HAP-1 (cell line): Measurements from ENCODE around the gene TAF11L12.
"Not testable (repeated sequence)": the region's sequence is repeated elsewhere in the genome, so short reads cannot be mapped to it uniquely, and the experiment has no call there.

Source experiments
- DNase-seq, 2 experiments: peaks; one replicate each; pipeline ENCODE4 v3.0.0-alpha.2; 2016 to 2020; ENCODE audit warnings: low spot score in 2 of 2
- H3K27me3 ChIP-seq: fragments of 250-450 bp; sonication (Bioruptor Pico); 2 replicates; pipeline ENCODE4 v1.5.1; 2020; ENCODE audit warnings: low read depth, mild to moderate bottlenecking, moderate library complexity
- H3K36me3 ChIP-seq: fragments of 250-450 bp; sonication (Bioruptor Pico); replicated peaks from 2 replicates; pipeline ENCODE4 v1.5.1; 2020; ENCODE audit warnings: mild to moderate bottlenecking
- H3K4me1 ChIP-seq: fragments of 250-450 bp; sonication (Bioruptor Pico); 2 replicates; pipeline ENCODE4 v1.5.1; 2020; ENCODE audit warnings: mild to moderate bottlenecking
- H3K4me3 ChIP-seq: fragments of 250-450 bp; sonication (Bioruptor Pico); 2 replicates; pipeline ENCODE4 v1.5.1; 2020; ENCODE audit warnings: mild to moderate bottlenecking, moderate library complexity
- H3K9me3 ChIP-seq: fragments of 250-450 bp; sonication (Bioruptor Pico); 2 replicates; pipeline ENCODE4 v1.5.1; 2020; ENCODE audit warnings: mild to moderate bottlenecking, moderate library complexity
- in situ Hi-C: fragments of 300-500 bp; cut with MboI; formaldehyde crosslinking; loops from 3 replicates; pipeline ENCODE4 v1.14.3; 2020; ENCODE audit warnings: low sequenced_read_pairs, inconsistent platforms, mixed read lengths

TAF11L12 gene

GRCh38 chr5:17610092-17610491, at the start of gene TAF11L12:
Gene TAF11L12 (plus strand): TSS chr5:17610392.
- H3K4me3 ChIP-seq, H3K9me3 ChIP-seq, DNase-seq, H3K27me3 ChIP-seq, H3K4me1 ChIP-seq, H3K36me3 ChIP-seq, in situ Hi-C loops: not testable (repeated sequence)

- H3K4me3 ChIP-seq, H3K36me3 ChIP-seq, H3K9me3 ChIP-seq, DNase-seq, H3K4me1 ChIP-seq, H3K27me3 ChIP-seq, in situ Hi-C loops: not testable (repeated sequence)
These were observed 24.5 kb upstream of the TAF11L12 start, which contains the start of gene TAF11L7 for GRCh38 chr5:17585658-17586057. Gene TAF11L7 (minus strand): TSS chr5:17585758.

DNA sequence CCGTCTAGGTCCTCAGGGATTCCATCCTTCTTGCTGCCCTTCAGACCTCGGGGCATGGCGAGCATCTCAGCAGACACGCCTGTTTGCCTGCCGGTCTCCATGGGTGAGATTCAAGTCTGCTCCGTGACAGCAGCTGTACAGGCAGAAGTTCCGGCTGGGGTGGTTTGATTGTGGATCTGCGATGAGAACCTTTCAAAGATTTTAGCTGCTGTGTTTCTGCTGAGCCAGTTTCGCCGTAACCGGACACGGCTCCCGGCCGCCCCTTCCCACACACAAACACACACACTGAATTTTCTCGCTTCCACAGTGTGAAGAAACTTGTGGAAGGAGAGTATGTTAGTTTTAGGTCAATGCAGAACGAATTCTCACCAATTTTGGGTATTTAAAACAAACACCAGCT, 19.3 kb upstream of the TAF11L12 start, which contains the start of gene TAF11L8:
TAF11L8 (minus strand) TSS at position 101 of the 400 bp plus-strand sequence.
- H3K9me3 ChIP-seq, in situ Hi-C loops, H3K36me3 ChIP-seq, H3K4me3 ChIP-seq, H3K4me1 ChIP-seq, DNase-seq, H3K27me3 ChIP-seq: not testable (repeated sequence)

DNA sequence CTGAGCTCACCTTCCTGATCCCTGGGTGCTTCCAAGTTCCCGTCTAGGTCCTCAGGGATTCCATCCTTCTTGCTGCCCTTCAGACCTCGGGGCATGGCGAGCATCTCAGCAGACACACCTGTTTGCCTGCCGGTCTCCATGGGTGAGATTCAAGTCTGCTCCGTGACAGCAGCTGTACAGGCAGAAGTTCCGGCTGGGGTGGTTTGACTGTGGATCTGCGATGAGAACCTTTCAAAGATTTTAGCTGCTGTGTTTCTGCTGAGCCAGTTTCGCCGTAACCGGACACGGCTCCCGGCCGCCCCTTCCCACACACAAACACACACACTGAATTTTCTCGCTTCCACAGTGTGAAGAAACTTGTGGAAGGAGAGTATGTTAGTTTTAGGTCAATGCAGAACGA, 15.9 kb upstream of the TAF11L12 start, which contains the start of gene TAF11L9:
TAF11L9 (minus strand) TSS at position 140 of the 400 bp plus-strand sequence.
- in situ Hi-C loops, H3K27me3 ChIP-seq, H3K36me3 ChIP-seq, H3K9me3 ChIP-seq, H3K4me3 ChIP-seq, H3K4me1 ChIP-seq: not testable (repeated sequence)
- DNase-seq: peak in 1 of 2 experiments; percentile 18

- H3K4me3 ChIP-seq, in situ Hi-C loops, H3K36me3 ChIP-seq, DNase-seq, H3K9me3 ChIP-seq, H3K27me3 ChIP-seq, H3K4me1 ChIP-seq: not testable (repeated sequence)
These were observed 12.5 kb upstream of the TAF11L12 start, which contains the start of gene TAF11L10 for GRCh38 chr5:17597728-17598127. Gene TAF11L10 (minus strand): TSS chr5:17597828.

DNA sequence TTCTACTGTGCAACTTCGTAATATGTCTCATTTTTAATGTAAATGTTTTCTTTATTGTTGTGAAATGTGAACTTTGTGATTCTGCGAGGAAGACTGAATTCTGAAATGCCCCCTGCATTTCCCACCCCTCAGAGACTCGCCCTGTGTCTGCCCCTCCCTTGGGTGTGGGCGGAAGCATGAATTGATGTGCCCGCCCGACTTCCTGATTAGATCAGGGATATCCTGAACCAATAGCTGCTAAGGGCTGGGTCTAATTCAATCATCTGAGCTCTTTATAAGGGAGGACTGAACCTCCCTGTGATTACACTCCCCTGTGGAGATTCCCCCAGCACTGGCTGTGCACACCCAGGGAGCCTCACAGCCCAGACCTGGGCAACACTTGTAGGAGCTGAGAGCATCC, 6.3 kb upstream of the TAF11L12 start, which contains the start of gene TAF11L11:
TAF11L11 (plus strand) TSS at position 304 of the 400 bp plus-strand sequence.
- H3K4me1 ChIP-seq, H3K27me3 ChIP-seq, in situ Hi-C loops, DNase-seq, H3K36me3 ChIP-seq, H3K4me3 ChIP-seq, H3K9me3 ChIP-seq: not testable (repeated sequence)

GRCh38 chr5:17604951-17605350, 5.2 kb upstream of the TAF11L12 start:
- H3K36me3 ChIP-seq: no peaks in the 10 kb centered on the region
- H3K4me3 ChIP-seq: no peak overlapping the region
- no peak for DNase-seq
- in situ Hi-C loops: no loop called here
- no peaks in the 10 kb centered on the region for H3K9me3 ChIP-seq
- H3K27me3 ChIP-seq: no peaks in the 10 kb centered on the region
- H3K4me1 ChIP-seq: no peaks in the 10 kb centered on the region

GRCh38 chr5:17607461-17607860, 2.7 kb upstream of the TAF11L12 start:
- H3K27me3 ChIP-seq, H3K4me3 ChIP-seq, H3K9me3 ChIP-seq, DNase-seq, H3K4me1 ChIP-seq, H3K36me3 ChIP-seq, in situ Hi-C loops: not testable (repeated sequence)

DNA sequence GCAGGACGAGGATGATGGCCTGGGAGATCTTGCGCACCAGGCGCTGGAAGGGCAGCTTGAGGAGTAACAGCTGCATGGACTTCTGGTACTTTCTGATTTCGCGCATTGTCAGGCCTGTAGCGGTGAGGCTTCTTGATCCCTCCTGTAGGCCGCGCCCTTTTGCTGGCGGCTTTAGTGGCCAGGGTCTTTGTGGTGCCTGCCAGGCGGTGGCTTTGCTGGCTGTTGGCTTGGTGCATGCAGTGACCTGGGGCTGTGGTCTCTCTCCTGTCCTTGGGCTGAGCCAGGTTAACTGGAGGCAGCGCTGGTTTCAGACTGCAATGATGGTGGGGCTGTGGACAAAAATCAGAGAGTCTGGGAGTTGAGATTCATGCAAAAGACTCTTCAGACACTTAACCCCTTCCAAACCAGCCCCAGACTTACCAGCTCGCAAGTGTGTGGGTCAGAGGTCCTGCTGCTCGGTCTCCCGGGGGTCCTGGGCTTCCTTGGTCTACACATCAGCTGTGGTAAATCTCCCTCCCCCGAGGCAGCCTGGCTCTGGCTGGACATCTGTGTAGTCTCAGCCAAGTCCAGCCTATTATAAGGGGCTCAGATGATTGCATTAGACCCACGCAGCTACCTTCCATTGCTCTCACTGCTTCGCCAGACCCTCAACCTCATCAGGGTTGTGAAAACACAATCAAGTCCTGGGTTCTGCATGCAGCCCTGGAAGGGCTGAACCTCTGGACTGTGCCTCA, 4.8 kb downstream of the TAF11L12 start:
- Histone ChIP-seq H3K4me3 (no peak overlapping the region), H3K4me1 (no peaks in the 10 kb centered on the region), H3K27me3 (no peaks in the 10 kb centered on the region), H3K36me3 (no peaks in the 10 kb centered on the region), H3K9me3 (no peaks in the 10 kb centered on the region)
- in situ Hi-C loops: no loop called here
- DNase-seq: no peak

DNA sequence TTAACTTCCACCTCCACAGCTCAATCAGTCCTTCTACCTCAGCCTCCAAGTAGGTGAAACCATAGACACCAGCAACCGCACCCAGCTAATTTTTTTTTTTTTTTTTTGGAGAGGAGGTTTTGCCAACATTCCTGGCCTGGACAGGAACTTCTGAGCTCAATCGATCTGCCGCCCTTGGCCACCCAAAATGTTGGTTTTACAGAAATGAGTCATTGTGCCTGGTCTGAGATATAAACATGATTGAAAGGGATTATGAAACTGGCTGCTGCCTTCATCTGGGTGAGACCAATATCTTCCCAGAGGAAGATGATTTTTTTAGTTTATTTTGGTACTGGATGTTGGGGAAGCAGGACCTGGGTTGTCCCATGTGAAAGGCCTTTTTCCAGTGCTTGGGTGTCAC, 9.2 kb downstream of the TAF11L12 start:
- Histone ChIP-seq H3K4me1 (no peaks in the 10 kb centered on the region), H3K27me3 (no peaks in the 10 kb centered on the region), H3K36me3 (no peaks in the 10 kb centered on the region), H3K4me3 (no peak overlapping the region), H3K9me3 (no peaks in the 10 kb centered on the region; the same call in 1 of the 2 replicates)
- DNase-seq: no peak
- in situ Hi-C loops: no loop called here

DNA sequence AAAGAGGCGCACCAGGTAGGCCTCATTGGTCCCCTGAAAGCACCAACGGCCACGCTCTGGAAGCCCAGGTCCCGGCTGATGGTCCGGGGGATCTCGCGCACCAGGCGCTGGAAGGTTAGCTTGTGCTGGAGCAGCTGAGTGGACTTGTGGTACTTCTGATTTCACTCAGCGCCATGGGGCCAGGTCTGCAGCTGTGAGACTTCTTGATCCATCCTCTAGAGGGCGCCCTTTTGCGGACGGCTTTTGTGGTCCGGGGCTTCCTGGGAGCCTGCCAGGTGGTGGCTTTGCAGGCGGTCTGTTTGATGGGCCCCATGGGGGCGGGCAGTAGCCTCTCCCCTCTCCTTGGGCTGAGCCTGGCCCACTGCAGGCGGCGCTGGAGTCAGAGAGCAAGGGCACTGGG, 10.4 kb downstream of the TAF11L12 start:
- Histone ChIP-seq H3K36me3 (no peaks in the 10 kb centered on the region), H3K27me3 (no peaks in the 10 kb centered on the region), H3K4me3 (no peak overlapping the region), H3K4me1 (no peaks in the 10 kb centered on the region), H3K9me3 (no peaks in the 10 kb centered on the region; the same call in 1 of the 2 replicates)
- no peak for DNase-seq
- in situ Hi-C loops: no loop called here

- Histone ChIP-seq H3K4me3 (no peak overlapping the region), H3K4me1 (no peaks in the 10 kb centered on the region), H3K36me3 (no peaks in the 10 kb centered on the region), H3K27me3 (no peaks in the 10 kb centered on the region), H3K9me3 (no peaks in the 10 kb centered on the region)
- DNase-seq: no peak
- in situ Hi-C loops: no loop called here
These were observed 15.5 kb downstream of the TAF11L12 start for GRCh38 chr5:17625686-17626085.

DNA sequence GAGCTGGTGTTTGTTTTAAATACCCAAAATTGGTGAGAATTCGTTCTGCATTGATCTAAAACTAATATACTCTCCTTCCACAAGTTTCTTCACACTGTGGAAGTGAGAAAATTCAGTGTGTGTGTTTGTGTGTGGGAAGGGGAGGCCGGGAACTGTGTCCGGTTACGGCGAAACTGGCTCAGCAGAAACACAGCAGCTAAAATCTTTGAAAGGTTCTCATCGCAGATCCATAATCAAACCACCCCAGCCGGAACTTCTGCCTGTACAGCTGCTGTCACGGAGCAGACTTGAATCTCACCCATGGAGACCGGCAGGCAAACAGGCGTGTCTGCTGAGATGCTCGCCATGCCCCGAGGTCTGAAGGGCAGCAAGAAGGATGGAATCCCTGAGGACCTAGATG, 21.6 kb downstream of the TAF11L12 start, which contains the start of gene TAF11L13:
TAF11L13 (plus strand) TSS at position 301 of the 400 bp plus-strand sequence.
- DNase-seq, H3K36me3 ChIP-seq, H3K4me1 ChIP-seq, H3K27me3 ChIP-seq, H3K4me3 ChIP-seq, H3K9me3 ChIP-seq, in situ Hi-C loops: not testable (repeated sequence)

DNA sequence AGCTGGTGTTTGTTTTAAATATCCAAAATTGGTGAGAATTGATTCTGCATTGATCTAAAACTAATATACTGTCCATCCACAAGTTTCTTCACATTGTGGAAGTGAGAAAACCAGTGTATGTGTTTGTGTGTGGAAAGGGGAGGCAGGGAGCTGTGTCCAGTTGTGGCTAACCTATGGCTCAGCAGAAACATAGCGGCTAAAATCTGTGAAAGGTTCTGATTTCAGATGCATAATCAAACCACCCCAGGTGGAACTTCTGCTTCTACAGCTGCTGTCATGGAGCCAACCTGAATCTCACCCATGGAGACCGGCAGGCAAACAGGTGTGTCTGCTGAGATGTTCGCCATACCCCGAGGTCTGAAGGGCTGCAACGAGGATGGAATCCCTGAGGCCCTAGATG, 24.0 kb downstream of the TAF11L12 start, which contains the start of gene TAF11L14:
TAF11L14 (plus strand) TSS at position 301 of the 400 bp plus-strand sequence.
- Histone ChIP-seq H3K4me1 (no peaks in the 10 kb centered on the region), H3K9me3 (no peaks in the 10 kb centered on the region)
- in situ Hi-C loops: no loop called here

More for the DNA sequence above, 24.0 kb downstream of the TAF11L12 start, which contains the start of gene TAF11L14:
- Histone ChIP-seq H3K27me3 (no peaks in the 10 kb centered on the region), H3K4me3 (no peak within 1 kb of the TSS), H3K36me3 (no peaks in the 10 kb centered on the region)
- DNase-seq: no peak
